ENCODE measurements around the gene UCN. TPM values are rescaled to one million over a fixed set of nuclear protein-coding genes. Genes with fewer than 3 reads are reported as not detected.

The UCN gene
- total and polyA plus RNA-seq, 2 donors from 2014 or later: 1.3 to 1.4 TPM

- peak in 1 of 5 donors; percentile 69 for DNase-seq
- TF ChIP-seq, protein P1, sequence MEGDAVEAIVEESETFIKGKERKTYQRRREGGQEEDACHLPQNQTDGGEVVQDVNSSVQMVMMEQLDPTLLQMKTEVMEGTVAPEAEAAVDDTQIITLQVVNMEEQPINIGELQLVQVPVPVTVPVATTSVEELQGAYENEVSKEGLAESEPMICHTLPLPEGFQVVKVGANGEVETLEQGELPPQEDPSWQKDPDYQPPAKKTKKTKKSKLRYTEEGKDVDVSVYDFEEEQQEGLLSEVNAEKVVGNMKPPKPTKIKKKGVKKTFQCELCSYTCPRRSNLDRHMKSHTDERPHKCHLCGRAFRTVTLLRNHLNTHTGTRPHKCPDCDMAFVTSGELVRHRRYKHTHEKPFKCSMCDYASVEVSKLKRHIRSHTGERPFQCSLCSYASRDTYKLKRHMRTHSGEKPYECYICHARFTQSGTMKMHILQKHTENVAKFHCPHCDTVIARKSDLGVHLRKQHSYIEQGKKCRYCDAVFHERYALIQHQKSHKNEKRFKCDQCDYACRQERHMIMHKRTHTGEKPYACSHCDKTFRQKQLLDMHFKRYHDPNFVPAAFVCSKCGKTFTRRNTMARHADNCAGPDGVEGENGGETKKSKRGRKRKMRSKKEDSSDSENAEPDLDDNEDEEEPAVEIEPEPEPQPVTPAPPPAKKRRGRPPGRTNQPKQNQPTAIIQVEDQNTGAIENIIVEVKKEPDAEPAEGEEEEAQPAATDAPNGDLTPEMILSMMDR (IDR thresholded peaks at IDR 0.05; ENCODE audit: borderline replicate concordance, extremely low read depth, insufficient read depth): no peak
- no peak overlapping the region for H3K27ac ChIP-seq (ENCODE audit: low read depth in 2 of 2, low read length in 2 of 2)
- peaks cover 17% of the 10 kb centered on the region for H3K27me3 ChIP-seq (ENCODE audit: control insufficient read depth, insufficient read depth, low read length)
- intact Hi-C loops (cut with DNase I): loop anchor here (10.0 kb wide), 1 partner anchor 212 kb away; no protein-coding TSS in a partner anchor
- no peak for FAIRE-seq
- H3K9me3 ChIP-seq (ENCODE audit: control insufficient read depth in 2 of 3, insufficient read depth in 1 of 3, low read length in 3 of 3): no peaks in the 10 kb centered on the region
- no peak overlapping the region for H3K4me3 ChIP-seq (ENCODE audit: low read length in 3 of 3)
- H3K4me1 ChIP-seq (ENCODE audit: control insufficient read depth in 2 of 3, insufficient read depth in 2 of 3, low read depth in 1 of 3, low read length in 3 of 3): peaks cover 0 to 3% (median 0%) of the 10 kb centered on the region in 3 donors
- no peak overlapping the region for H3K9ac ChIP-seq (ENCODE audit: low read length in 3 of 3)
- H3K36me3 ChIP-seq (ENCODE audit: control insufficient read depth in 2 of 3, insufficient read depth in 3 of 3, low read length in 3 of 3): no peaks in the 10 kb centered on the region
Observed at GRCh38 chr2:27307287-27307544, 1.0 kb downstream of the UCN start.

DNA sequence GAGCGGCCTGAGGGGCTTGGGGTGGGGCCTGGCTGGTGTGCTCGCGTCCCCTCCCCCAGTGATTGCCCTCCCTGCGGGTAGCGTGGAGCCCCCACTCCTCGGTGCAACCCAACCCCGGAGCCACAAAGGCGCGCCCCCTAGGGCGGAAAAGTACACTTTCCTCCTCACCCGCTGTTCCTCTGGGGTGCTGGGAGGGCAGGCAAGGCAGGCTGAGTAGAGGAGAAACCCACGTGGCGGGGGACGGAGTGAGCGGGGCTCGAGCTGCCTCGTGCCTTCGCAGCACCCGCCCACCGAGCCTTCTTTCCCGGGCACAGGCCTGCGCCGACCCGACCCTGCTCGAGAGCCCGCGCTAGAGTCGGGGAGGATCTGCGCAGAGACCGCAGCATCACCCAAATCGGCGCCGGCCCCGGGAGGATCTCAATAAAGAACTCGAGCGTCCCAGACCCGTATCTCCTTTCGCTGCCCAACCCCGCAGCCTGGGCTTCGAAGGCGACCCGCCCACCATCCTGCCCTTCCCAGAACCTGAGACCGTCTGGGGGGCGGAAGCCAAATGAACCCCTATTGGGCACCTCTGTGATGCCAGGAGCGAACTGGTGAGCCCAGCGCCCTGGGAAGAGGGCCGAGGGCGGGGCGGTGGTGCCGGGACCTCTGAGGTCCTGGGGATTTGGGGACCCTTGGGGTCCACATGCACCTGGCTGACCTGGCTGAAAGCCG lies 1.5 kb downstream of the UCN start:
- peaks cover 17% of the 10 kb centered on the region for H3K27me3 ChIP-seq (ENCODE audit: control insufficient read depth, insufficient read depth, low read length)
- TF ChIP-seq, protein P1 (IDR thresholded peaks at IDR 0.05; ENCODE audit: borderline replicate concordance, extremely low read depth, insufficient read depth): no peak

DNA sequence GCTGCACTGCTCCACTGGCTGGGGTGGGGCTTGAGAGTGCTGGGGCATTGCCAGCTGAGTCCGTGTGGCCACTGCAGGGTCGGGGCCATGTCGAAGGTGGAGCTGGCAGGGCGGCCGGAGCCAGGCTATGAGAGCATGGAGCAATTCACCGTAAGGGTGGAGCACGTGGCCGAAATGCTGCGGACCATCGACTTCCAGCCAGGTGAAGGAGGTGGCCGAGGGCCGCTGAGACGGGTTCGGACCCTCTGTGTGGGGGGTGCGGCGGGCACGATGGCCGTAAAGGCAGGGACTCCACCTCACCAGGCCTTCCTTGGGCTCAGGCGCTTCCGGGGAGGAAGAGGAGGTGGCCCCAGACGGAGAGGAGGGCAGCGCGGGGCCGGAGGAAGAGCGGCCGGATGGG lies 2.1 kb downstream of the UCN start:
- Histone ChIP-seq H3K9ac (ENCODE audit: low read length in 3 of 3) (no peak overlapping the region), H3K27me3 (ENCODE audit: control insufficient read depth, insufficient read depth, low read length) (peaks cover 17% of the 10 kb centered on the region), H3K4me1 (ENCODE audit: control insufficient read depth in 2 of 3, insufficient read depth in 2 of 3, low read depth in 1 of 3, low read length in 3 of 3) (peaks cover 0 to 3% (median 0%) of the 10 kb centered on the region in 3 donors), H3K9me3 (ENCODE audit: control insufficient read depth in 2 of 3, insufficient read depth in 1 of 3, low read length in 3 of 3) (no peaks in the 10 kb centered on the region), H3K4me3 (ENCODE audit: low read length in 3 of 3) (no peak overlapping the region), H3K27ac (ENCODE audit: low read depth in 2 of 2, low read length in 2 of 2) (no peak overlapping the region), H3K36me3 (ENCODE audit: control insufficient read depth in 2 of 3, insufficient read depth in 3 of 3, low read length in 3 of 3) (no peaks in the 10 kb centered on the region)
- no peak for FAIRE-seq
- peak in 1 of 5 donors; percentile 78 for DNase-seq
- intact Hi-C loops (cut with DNase I): loop anchor here (10.0 kb wide), 1 partner anchor 211 kb away; no protein-coding TSS in a partner anchor
- TF ChIP-seq, protein P1 (IDR thresholded peaks at IDR 0.05; ENCODE audit: borderline replicate concordance, extremely low read depth, insufficient read depth): no peak

More for the DNA sequence above, 1.5 kb downstream of the UCN start:
- intact Hi-C loops (cut with DNase I): loop anchor here (10.0 kb wide), 1 partner anchor 212 kb away; no protein-coding TSS in a partner anchor
- no peak overlapping the region for H3K27ac ChIP-seq (ENCODE audit: low read depth in 2 of 2, low read length in 2 of 2)
- H3K9ac ChIP-seq (ENCODE audit: low read length in 3 of 3): no peak overlapping the region
- H3K4me1 ChIP-seq (ENCODE audit: control insufficient read depth in 2 of 3, insufficient read depth in 2 of 3, low read depth in 1 of 3, low read length in 3 of 3): peaks cover 0 to 3% (median 0%) of the 10 kb centered on the region in 3 donors
- FAIRE-seq (no peak), DNase-seq (peak in 3 of 5 donors; percentile 20 to 73 (median 58))
- no peaks in the 10 kb centered on the region for H3K9me3 ChIP-seq (ENCODE audit: control insufficient read depth in 2 of 3, insufficient read depth in 1 of 3, low read length in 3 of 3)
- no peaks in the 10 kb centered on the region for H3K36me3 ChIP-seq (ENCODE audit: control insufficient read depth in 2 of 3, insufficient read depth in 3 of 3, low read length in 3 of 3)
- H3K4me3 ChIP-seq (ENCODE audit: low read length in 3 of 3): no peak overlapping the region
